Omental fat pad (tissue), 4 donors: ENCODE data around the gene CYB5R3. TPM values are rescaled to one million over a fixed set of nuclear protein-coding genes. Genes with fewer than 3 reads are reported as not detected.
"Not testable (repeated sequence)": the region's sequence is repeated elsewhere in the genome, so short reads cannot be mapped to it uniquely, and the experiment has no call there.

Source experiments
- ATAC-seq: fragments of 150-250 bp; one replicate; pipeline ENCODE4 v1.9.1; 2016; ENCODE audit warnings: mild to moderate bottlenecking, moderate library complexity; ENCODE audit not compliant: low FRiP score
- DNase-seq: peaks from one replicate; pipeline ENCODE4 v3.0.0-alpha.2; 2019; ENCODE audit warnings: low spot score
- total RNA-seq, 4 donors: library from RNA; depleted of rRNA; stranded (reverse); fragments of >200 nt; gene quantifications; one replicate each; pipeline ENCODE4 v1.1.0, GENCODE V29; 2016
- TF ChIP-seq, protein P1 (sequence below), 3 donors: fragments of 450-650 bp; IDR thresholded peaks; one replicate each; pipeline ENCODE4 v1.5.1; 2016 to 2017; ENCODE audit warnings: antibody characterized with exemption in 3 of 3, mild to moderate bottlenecking in 3 of 3, moderate library complexity in 2 of 3

CYB5R3 gene
- total RNA-seq, 4 donors from 2014 or later = 125 to 212 (median 152) TPM

DNA sequence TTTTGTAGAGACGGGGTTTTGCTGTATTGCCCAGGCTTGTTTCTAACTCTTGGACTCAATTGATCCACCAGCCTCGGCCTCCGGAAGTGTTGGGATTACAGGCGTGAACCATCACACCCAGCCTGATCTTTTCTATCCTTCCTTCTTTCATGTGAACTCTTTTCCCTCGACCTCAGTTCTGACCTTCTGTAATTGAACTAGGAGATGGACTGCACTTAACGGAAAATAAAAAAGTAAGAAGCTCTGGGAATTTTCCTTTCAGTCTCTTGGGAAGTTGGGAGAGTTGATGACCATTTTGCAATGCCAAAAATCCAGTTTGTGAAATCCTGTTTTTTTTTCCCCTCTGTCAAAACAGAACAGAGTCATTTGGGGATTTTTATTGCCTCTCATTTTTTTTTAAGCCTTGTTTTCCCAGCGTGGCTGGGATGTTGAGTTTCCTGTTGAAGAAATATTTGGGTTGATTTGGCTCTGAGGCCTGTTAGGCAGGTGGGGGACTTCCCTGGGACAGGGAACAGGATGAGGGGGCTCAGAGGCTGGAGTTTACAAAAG, 26.9 kb upstream of the CYB5R3 start:
- DNase-seq (no peak), ATAC-seq (peak; percentile 55)
- TF ChIP-seq, protein P1, sequence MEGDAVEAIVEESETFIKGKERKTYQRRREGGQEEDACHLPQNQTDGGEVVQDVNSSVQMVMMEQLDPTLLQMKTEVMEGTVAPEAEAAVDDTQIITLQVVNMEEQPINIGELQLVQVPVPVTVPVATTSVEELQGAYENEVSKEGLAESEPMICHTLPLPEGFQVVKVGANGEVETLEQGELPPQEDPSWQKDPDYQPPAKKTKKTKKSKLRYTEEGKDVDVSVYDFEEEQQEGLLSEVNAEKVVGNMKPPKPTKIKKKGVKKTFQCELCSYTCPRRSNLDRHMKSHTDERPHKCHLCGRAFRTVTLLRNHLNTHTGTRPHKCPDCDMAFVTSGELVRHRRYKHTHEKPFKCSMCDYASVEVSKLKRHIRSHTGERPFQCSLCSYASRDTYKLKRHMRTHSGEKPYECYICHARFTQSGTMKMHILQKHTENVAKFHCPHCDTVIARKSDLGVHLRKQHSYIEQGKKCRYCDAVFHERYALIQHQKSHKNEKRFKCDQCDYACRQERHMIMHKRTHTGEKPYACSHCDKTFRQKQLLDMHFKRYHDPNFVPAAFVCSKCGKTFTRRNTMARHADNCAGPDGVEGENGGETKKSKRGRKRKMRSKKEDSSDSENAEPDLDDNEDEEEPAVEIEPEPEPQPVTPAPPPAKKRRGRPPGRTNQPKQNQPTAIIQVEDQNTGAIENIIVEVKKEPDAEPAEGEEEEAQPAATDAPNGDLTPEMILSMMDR (IDR thresholded peaks at IDR 0.05) = no peak

- no peak for ATAC-seq
- TF ChIP-seq, protein P1 (IDR thresholded peaks at IDR 0.05) = no peak
- DNase-seq = no peak
Measured at GRCh38 chr22:42673898-42674401, 24.8 kb upstream of the CYB5R3 start.

GRCh38 chr22:42673071-42673470, 23.9 kb upstream of the CYB5R3 start:
- not testable (repeated sequence) for DNase-seq, ATAC-seq

DNA sequence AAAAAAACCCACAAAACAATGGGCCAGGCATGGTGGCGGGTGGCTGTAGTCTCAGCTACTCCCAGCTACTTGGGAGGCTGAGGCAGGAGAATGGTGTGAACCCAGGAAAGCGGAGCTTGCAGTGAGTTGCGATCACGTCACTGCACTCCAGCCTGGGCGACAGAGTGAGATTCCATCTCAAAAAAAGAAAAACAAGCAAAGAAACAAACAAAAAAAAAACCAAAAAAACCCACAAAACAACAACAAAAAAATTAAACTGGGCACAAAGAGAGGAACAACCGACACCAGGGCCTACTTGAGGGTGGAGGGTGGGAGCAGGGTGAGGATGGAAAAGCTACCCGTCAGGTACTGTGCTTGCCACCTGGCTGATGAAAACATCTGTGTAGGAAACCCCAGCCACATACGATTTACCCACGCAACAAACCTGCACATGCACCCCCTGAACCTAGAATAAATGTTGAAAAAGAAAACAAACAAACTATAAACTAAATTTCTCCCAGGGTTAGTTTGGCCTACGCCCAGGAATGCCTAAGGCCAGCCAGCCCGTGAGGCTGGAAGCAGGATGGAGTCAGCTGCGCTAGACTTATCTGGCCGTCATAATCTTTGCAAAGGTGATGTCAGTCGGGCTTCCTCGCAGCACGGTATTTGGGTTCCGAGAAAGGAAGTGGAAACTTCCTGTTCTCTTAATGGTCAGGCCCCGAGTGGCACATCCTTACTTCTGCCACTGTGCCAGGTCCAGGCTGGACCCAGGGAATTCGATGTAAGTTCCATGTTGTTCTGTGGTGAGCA, 21.9 kb upstream of the CYB5R3 start:
- no peak for DNase-seq
- TF ChIP-seq, protein P1 (IDR thresholded peaks at IDR 0.05) = no peak
- ATAC-seq = no peak

GRCh38 chr22:42670046-42670445, 20.9 kb upstream of the CYB5R3 start:
- TF ChIP-seq, protein P1 (IDR thresholded peaks at IDR 0.05) = no peak
- ATAC-seq = no peak

GRCh38 chr22:42666393-42666792, 17.2 kb upstream of the CYB5R3 start:
- not testable (repeated sequence) for DNase-seq, ATAC-seq

More at GRCh38 chr22:42670046-42670445, 20.9 kb upstream of the CYB5R3 start:
- no peak for DNase-seq

- TF ChIP-seq, protein P1 (IDR thresholded peaks at IDR 0.05) = no peak
- ATAC-seq (no peak), DNase-seq (no peak)
Measured at GRCh38 chr22:42664976-42665831, 16.0 kb upstream of the CYB5R3 start.
